HG03135 (cell line): ENCODE data around the gene ATF7.
"Not testable (repeated sequence)": the region's sequence is repeated elsewhere in the genome, so short reads cannot be mapped to it uniquely, and the experiment has no call there.

Experiments
- ATAC-seq: cut with Tn5 transposase; IDR thresholded peaks from one replicate; pipeline ENCODE4 v1.9.1; 2021; ENCODE audit warnings: mild to moderate bottlenecking, moderate library complexity; ENCODE audit not compliant: unreplicated experiment

ATF7 gene

DNA sequence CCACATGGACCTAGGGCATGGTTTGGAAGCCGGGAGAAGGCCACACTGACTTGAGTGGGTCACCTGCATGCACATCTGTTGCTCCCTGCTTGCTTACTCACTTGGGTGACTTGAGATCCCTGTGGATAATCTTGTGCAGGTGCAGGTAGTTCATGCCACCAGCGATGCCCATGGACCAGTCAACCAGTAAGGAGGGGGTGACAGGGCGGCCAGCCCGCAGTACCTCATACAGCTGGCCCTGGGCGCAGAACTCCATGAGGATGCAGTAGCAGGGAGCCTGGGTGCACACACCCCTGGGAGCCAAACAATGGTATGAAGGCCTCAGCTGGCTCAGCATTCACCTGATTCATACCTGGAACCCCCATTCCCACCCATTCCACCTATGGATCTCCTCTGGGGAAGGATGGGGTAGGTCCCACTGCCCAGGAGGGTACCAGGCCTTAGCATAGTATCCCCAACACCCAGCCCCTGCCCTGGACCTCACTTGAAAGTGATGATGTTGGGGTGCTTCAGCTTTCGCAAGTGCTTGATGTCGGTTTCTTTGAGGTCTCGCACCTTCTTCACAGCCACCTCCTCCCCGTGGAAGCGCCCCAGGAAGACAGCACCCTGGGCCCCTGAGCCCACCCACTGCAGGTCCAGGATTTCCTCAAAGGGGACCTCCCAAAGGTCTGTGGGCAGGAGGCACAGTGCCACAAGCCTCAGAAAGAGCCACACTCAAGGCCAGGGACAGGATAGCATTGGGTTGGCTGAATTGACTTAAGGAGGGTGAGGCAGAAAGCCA, 140.0 kb downstream of the ATF7 start:
- ATAC-seq, result no peak

DNA sequence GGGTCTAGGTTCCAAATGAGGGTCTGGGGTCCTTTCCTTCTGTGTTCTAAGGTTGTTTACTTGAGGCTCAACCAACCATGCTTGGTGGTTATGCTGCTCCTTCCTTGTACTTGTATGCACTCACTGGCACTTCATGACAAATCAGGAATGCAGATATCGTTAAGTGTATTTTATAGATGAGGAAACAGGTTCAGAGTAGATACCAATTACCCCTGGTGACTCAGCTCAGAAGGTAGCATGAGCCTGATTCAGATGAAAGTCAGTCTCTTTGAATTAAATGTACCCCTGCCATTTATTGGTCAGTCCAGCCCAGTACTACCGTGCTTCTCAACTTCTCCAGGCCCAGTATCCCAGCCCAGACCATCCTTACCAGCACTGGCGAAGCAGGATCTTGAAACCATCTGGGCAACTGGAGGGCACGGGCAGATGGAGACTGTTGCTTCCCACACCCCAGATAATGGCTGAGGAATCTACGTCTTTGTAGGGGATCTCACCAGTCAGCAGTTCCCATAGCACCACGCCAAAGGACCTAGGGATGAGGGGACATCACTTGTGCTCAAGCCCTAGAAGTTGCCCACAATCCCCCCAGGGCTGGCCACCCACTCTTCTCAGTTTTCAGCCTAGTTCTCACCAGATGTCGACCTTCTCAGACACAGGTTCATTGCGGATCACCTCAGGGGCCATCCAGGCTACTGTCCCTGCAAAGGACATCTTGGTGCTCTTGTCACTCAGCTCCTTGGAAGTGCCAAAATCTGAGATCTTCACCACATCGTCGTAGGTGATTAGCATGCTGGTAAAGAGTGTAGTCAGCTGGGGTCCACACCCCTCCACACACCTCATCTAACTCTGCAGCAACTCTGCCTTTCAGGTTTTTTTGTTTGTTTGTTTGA, 141.3 kb downstream of the ATF7 start:
- no peak for ATAC-seq

DNA sequence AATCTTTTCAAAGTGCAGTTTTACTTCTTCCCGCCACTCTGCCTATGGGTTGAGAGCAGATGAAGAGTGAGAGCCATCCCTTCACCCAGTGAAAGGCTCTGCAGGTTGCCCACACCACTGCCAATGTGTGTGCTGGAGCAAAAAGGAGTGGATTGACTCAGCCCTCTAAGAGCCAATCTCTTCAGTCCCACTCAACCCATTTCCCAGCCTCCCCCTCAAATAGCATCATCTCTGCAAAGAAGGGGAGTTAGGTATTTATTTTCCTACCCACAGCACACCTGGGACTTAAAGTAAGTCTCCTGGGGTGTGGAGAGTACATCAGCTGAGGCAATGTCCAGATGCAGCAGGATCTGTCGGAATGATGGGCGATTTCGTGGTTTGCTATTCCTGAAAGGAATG, 142.2 kb downstream of the ATF7 start:
- no peak for ATAC-seq

DNA sequence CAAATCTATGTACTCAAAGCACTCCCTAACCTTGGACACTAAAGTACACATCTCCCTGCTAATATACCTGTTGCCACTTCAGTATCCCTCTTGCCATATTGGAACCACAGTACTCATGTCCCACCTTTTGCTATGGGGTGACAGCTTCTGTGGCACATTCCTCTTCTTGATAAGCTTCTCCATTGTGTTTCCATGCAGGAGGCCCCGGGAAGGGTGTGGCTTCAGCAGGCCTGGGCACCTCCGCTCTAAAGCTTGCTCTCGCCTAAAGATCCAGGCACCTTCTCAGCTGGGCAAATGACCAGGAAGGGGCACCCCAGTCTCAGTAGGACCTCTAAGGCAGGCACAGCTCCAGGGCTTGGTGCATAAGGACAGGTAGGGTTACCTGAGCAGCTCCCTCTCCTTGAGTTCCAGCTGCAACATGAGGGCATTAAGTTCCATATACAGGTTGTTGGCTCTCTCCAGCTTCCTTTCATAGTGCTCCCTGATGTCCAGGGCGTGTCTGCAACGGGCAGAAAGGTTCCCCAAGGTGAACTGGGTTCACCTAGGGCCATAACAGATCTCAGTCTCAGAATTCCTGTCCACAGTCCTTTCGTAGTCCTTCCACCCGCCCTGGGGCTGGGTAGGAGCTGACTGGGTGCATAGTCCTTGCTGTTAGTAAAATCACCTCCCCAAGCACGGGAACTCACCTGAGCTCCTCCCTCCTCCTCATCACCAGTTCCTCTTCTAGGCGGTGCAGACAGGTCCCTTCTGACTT, 142.8 kb downstream of the ATF7 start:
- ATAC-seq, result no peak

DNA sequence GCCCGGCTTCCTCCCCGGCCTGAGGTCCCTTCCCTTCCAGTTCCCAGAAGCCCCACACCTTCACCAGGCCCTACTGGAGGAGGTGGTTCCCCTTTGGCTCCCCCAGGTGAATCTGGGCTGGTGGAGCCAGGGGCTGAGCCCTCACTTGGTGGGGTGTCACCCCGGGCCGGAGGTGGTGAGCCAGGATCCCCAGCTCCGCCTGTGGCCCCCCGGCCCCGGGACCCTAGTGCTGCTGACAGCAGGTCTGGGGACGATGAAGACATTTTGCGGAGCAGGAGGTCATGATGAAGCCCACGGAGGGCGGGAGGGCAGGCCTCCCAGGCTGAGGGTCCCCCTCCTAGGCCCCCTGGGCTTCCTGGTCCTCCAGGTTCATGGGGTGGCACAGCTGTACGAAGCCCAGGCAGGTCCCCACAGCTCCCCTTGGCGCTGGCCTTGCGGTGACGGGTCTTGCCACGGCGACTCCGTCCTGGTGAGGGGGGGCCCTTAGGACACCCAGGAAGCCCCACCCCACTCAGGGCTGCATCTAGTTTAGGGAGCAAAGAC, 143.5 kb downstream of the ATF7 start:
- ATAC-seq, result no peak

DNA sequence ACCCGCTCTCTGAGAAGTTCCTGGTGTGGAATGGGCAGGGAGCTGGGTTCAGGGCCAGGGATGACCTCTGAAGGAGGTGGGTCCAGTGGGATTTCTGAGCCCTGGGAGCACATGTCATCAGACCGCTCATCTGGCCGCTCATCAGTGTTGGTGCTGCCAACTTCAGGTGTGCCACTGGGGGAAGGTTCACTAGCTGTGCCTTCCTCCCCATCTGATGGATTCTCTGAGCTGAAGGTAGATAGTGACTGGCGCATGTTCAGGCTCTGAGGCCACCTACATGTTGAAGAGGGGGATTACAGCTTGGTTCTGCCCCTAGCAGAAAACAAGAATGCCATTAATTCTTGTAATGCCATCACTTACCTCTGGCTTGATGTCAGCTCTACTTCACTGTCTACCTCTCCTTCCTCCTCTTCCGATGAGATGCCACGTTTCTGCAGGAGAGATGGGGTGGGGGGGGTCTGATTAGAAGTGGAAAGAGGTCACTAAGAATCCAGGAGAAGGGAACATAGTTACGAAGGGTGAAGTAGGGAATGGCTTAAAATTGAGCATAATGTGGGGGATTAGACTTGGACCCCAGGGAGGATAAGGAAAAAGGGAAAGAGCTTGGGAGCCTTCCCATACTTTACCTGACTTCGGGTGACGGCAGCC, 144.1 kb downstream of the ATF7 start:
- ATAC-seq, result no peak

DNA sequence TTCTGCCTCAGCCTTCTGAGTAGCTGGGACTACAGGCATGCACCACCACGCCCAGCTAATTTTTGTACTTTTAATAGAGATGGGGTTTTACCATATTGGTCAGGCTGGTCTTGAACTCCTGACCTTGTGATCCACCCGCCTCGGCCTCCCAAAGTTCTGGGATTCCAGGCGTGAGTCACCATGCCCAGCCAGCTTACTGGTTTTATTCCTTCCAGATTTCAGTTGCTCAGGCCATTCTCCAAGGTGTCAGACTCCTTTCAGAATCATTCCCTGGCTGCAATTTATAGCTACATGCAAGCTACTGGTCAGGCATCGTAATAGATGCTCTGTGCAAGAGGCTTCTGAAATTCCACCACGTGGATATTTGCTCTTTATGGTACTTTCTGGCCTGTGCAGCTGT, 144.7 kb downstream of the ATF7 start:
- not testable (repeated sequence) for ATAC-seq

DNA sequence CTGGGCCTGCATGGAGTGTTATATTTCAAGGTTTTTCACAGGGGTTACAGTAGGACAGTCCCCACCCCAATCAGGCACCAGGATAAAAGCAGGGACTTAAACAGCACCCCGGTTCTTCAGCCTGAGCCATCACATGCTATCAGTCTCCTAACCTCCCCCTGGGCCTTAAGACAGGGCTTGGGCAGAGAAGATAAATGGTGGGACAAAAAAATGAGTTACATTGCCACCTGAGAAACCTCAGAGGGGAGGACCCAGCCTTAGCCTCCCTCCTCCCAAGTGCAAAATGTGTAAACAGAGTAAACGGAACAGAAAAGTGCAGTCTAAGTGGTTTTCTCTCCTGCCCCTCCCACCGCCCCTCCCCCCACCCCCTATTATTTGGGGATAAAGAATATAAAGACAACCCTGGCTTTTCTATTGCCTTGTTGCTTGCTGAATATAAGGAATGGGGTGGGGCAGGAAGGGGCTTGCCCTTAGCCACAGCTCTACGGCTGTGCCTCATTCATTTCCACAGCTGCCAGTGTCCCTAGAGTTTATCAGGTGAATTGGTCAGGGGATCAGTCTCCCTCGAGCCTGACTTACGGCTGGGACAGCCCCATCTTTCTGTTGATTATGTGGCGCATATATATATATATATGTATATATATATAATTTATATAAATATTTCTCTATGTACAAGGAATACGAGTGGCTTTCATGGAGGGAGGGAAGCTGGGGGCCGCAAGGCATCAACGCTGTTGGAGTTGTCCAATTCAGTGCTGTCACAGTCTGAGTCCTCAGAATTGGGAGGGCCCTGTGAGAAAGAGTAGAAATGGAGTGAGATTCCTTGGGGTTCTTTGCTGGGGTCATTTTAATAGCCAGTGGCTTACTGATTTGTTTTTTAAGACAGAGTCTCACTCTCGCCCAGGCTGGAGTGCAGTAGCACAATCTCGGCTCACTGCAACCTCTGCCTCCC, 145.4 kb downstream of the ATF7 start:
- ATAC-seq, result no peak

DNA sequence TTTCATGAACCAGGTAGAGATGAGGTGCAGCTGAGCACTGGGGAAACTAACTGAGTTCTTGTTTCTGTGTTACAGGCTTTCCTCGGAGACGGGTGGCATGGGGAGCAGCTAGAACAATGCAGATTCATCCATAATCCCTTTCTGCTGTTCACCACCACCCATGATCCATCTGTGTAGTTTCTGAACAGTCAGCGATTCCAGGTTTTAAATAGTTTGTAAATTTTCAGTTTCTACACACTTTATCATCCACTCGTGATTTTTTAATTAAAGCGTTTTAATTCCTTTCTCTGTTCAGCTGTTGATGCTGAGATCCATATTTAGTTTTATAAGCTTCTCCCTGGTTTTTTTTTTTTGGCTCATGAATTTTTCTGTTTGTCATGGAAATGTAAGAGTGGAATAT, 146.9 kb downstream of the ATF7 start:
- ATAC-seq, result no peak

DNA sequence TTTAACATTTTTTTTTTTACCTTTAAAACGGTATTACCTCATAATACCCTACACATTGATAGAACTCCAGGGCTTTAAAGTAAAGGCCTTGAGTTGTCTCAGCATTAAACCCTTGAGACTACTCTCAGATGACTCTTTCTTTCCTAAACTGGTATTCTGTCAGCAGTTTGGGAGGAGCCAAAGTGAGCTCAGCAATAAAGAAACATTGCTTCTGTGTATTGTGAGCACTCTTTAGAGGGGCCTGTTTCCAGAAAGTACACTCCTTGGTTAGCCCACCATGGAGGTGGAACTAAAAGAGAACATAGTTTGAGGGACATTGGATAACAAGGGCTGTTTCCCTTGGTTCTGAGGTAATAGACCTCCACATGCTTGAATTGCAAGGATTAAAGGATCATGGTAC, 147.3 kb downstream of the ATF7 start:
- ATAC-seq, result no peak

DNA sequence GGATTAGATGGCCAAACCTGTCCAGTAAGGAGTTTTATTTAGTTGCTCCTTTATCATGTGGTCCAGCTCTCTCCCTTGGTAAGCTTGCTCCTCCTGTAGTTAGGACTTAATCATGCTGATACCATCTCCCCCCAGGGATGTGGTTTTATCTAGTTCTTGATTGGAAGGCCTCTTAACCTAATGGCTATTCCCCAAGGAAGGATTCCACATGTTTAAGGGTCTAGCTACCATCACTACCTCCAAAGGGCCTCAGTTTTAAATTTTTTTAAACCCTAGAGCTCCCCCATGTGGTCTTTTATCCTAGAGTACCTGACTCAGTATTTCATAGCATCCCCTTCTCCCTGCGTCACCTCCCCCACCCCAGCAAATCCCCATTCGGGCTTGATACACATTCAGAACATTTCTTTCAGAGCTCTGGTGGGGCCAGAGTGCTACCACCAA, 149.4 kb downstream of the ATF7 start:
- ATAC-seq, result no peak

DNA sequence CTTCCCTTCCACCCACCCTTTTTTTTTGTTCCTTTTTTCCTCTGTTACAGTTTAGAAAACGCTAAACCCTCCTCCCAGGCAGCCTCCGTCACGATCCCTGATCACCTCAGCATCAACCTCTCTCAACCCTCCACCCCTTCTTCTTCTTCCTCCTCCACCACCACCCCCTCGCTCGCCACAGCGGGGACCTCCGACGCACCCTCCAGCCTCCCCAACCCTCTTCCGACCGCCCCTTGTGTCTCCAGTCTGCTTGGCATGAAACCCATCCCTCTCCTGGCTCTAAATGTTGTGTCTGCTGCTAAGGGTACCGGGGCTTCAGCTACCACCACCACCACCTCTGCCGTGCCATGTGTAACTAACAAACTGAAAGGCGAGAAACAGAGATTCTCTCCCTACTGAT, 151.4 kb downstream of the ATF7 start:
- no peak for ATAC-seq

DNA sequence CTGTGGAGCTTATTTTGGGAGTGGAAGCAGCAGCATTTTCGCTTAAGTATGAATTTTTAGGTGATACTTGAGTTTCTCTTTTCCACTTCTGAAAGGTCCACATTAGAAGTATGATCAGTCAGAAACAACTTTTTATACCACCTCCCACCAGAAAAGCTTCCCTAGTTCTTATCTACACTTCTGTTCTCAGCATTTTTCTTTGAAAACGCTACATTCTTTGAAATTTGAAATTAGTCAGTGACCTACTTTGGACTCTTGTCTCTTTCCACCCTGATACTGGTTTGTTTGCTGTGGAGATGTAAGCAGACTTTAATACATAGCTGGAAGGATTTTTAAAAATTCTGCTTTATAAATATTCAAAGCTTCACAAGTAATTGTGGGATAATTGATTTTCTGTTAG, 152.1 kb downstream of the ATF7 start:
- no peak for ATAC-seq

DNA sequence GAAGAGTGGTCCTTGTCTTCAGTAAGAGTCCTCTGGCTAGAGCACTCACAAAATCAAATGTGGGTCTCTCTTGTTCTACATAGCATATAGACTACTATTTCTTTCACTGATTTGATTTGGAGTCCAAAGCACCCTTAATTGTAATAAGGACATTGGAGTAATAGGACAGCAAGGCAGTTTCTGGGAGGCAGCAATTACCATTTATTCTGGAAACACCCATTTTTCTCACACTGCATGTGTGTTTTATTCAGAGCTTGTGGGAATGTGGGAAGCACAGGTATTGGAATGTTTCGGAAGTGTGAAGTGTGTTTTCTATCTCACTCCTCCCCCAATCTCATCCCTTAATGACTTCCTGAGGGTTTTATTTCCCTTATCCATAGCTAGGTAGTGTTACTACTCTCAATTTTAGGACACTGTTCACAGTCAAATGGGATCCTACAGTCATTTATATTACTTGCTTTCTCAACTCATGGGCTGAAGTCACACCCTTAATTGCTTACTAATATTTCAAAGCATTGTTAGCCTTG, 154.1 kb downstream of the ATF7 start:
- no peak for ATAC-seq

DNA sequence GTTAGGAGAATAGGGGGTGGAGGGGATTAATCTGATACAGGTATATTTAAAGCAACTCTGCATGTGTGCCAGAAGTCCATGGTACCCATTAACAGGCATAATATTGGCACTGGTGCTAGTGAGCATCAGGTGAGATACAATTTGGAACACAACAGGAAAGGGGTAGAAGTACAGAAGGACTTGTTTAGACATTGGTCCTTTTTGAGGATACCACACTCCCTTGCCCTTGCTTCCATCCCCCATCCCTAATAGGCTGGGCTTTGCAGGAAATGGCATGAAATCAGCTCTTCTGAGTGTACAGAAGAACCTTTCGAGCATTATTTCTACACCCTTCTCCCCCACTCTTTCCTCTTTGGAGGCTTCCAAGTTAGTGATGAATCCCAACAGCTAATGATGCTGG, 157.9 kb downstream of the ATF7 start:
- ATAC-seq, result no peak

DNA sequence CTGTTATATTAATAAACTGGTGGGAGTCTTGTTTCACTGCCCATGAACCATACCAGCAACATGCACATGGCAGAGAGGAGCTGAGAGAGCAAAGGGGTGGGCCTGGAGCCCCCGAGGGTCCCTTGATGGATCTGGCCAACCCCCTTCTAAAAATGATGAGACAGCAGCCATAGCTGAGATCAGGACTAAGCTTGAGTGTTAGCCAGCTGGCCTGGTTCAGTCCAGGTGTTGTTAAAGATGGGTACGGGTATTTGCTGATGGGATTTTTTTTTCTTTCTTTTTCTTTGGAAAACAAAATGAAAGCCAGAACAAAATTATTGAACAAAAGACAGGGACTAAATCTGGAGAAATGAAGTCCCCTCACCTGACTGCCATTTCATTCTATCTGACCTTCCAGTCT, 158.3 kb downstream of the ATF7 start:
- ATAC-seq, result no peak

DNA sequence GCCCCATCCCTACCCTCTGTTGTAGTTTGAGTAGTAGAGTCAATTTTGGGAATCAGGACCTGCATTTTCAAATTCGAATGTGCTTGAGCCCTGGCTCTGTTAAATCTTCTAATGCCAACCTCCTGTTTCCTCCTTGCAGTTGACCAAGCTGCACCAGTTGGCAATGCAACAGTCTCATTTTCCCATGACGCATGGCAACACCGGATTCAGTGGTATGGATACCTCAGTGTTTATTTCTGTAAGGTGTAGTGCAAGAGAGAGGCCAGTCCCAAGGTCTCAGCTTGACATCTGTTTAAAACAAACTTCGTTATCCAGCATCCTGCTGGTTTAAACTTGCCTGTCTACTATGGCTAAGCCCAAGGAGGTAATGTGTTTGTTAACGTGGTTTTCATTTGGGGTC, 159.1 kb downstream of the ATF7 start:
- ATAC-seq, result no peak

DNA sequence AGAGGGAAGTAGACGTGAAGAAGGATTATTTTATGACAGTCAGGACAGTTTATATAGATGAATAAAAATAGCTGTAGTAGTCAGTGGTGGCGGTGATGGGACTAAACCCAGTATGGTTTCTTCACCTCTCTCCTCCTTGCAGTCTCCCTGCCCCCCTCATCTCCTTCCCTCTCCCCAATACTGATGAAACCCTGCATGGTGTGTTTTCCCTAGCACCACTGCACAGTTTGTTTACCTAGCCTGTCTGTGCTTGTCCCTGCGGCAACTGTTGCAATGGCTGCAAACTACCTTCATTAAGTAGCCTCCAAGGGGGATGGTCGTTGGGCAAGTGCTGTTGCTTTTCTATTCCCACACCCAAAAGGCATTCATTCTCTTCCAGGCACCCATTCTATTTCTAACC, 159.5 kb downstream of the ATF7 start:
- ATAC-seq, result no peak

DNA sequence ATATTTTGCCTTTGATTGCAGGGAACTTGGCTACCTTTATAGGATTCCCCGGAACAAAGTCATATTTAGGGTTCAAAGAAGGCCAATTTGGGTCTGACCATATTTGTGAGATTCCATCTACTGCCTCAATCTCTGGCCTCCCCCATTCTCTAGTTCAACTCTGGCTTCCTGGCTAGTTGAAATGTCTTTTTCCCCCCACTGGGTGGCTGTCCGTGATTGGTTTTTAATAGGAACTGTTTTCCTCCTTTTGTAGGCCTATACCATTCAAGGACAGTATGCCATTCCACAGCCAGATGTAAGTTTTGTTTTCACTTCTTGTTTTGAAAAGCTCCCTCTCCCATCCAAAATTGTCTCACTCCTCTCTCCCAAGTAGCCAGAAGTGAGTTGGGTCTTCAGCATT, 160.5 kb downstream of the ATF7 start:
- no peak for ATAC-seq
